ENCODE results near the gene FES.

FES gene

DNA sequence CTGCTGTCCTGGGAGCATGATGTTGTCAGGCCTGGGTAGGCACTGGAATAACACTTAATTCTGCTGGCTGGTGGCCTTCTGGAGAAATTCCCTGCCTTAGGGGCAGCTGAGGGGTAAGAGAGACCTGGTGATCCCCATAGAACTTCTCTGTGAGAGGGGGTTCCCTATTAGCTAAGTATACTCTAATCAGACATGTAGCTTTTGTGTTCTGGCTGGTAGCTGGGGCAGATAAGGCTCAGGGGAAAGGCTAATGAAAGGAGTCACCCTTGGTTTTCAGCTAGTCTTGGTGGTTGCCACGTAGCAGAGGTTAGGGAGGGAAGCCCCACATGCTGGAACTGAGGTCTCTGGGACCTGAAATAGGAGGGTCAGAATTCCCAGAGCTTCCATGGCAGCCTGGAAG is 49.0 kb downstream of the FES start:
- DNase-seq: no peak

DNA sequence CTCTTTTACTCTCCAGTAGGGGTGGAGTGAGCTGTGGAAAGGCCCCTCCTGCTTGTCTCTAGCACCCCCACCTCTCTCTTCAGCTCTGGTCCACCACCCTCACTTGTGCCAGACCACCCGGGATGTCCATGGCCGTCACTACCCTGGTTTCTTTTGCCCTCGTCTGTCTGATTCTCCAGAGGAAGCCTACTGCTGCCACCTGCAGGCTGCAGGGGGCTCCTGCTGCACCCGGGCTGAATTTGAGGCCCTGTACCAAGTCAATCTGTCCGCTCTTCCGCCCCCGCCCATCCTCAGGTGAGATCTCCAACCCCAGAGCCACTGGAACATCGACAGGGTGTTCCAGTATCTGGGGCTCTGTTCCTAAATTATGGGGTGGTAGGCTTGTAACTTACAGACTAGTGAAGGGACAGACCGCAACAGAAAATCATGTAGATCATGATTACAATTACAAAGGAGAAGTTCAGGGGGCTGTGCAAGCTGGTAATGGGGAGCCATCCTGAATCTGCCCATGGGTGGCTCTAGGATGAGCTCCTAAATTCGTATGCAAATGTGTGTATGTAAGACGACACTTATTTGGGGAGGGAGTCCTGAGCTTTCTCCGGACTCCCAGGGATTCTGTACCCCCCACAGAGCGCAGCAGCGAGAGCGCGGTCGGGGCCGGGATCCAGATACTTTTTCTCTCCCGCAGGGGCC is 50.1 kb downstream of the FES start:
- DNase-seq: peak; percentile 85

DNA sequence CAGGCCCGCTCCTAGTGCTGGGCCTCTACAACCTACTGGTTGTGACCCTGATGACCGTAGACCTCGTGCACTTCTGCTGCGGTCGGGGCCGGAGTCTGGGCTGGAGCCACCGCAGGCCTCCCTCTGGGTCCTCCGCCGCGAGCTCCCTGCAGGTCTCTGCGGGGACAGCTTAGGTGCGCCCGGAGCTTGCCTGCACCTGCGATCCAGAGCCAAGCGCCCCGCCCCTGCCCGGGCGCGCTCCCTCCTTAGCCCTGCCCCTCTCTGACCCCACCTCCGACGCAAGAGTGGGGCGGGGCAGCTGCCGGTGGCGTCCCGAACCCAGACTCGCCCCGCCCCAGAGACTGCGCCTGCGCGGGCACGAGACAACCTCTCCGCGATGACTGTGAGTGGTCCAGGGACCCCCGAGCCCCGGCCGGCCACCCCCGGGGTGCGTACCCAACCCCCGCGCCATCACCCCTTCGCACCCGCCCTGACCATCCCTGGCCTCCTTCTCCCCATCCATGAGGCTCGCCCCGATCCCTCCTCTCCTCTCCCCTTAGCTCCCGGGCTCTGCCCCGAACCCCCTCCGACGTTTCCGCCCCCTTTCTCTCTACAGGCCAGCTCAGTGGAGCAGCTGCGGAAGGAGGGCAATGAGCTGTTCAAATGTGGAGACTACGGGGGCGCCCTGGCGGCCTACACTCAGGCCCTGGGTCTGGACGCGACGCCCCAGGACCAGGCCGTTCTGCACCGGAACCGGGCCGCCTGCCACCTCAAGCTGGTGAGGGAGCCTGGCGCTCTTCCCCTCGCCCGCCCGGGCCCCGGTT is 50.8 kb downstream of the FES start, which contains the start of gene UNC45A:
UNC45A (plus strand) TSS at position 337 of the 803 bp plus-strand sequence; CDS start at position 377, 40 bp downstream.
- DNase-seq: peak; percentile 97

DNA sequence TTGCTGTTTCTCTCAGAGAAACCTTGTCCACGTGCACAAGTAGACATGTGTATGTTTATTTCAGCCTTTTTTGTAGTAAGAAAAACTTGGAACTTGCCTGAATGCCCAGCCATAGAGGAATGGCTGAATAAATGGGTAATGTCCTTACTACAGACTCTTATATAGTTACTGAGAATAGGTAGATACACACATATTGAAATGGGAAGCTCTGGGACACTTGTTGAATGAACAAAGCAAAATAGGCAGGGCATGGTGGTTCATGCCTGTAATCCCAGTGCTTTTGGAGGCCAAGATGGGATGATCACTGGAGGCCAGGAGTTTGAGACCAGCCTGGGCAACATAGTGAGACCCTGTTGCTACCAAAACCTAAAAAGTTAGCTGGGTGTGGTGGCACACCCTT is 52.5 kb downstream of the FES start:
- DNase-seq: no peak

DNA sequence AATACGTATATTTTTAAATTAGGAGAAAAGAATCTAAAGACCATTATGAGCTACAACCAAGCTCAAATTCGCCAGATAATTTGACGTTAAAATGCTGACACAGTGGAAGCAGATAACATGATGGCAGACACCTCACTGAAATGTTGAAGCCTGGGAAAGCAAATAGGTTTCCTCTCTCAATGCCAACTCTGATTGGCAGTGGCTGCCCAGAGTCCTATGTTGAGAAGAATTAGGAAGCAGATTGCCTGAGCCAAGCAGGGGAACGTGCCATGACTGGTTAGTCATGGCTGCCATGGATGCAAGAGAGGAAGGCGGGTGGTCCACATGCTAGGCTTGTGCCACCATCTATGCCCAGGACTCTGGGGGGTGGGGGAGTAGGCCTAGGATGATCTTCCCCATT is 54.0 kb downstream of the FES start:
- DNase-seq: no peak

DNA sequence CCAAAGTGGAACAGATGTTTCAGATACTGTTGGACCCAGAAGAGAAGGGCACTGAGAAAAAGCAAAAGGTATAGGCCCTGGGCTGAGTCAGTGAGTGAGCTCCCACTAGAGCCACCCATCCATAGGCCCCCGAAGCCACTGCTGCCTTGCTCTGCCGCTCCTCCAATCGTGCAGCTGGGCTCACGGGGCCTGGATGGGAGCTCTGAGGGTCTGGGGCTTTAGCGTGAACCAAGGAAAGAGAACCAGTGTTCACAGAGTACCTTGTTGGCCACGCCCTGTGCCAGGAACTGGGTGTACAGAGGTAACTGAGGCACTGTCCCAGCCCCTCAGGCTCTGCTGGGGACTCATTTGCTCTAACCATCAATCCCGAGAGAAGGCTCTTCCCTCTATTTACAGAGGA is 55.5 kb downstream of the FES start:
- no peak for DNase-seq

DNA sequence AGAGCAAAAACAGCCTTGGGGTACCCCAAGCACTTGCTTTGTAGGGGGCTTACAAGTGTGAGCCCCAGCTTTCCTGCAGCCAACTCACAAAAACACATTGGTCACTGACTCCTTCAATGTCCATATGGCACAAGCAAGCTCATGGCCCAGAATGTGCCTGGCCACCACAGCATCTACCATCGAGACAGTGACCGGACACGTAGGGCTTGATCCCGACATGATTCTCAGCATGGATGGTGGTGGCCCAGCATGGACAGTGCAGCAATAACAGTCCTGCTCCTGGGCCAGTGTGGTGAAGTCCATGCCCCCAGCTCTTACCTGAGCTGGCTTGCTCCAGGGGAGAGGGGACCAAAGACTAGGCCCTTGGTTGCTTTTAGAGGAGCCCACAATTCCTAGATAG is 56.7 kb downstream of the FES start:
- no peak for DNase-seq

DNA sequence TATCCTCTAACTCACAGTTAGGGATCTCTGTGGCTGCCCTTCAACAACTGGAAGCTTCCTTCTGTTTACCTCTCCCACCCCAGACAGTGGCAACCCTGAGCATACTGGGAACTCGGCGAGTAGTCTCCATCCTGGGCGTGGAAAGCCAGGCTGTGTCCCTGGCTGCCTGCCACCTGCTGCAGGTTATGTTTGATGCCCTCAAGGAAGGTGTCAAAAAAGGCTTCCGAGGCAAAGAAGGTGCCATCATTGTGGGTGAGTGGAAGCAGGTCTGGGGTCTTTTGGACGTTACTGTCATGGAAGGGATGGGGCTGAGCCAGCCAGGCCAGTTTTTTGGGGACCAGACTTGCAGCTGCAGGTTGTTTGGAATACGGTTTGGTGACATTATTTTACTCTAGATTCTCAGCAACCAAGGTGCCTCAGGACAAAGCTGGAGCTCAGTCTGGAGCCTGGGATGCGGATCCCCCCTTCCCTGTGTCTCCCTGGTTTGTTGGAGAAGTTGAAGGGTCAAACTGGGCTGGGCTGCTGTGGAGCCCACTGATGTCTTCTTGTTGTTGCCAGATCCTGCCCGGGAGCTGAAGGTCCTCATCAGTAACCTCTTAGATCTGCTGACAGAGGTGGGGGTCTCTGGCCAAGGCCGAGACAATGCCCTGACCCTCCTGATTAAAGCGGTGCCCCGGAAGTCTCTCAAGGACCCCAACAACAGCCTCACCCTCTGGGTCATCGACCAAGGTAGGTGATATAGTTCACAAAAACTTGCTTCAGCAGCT is 58.2 kb downstream of the FES start:
- DNase-seq: no peak

DNA sequence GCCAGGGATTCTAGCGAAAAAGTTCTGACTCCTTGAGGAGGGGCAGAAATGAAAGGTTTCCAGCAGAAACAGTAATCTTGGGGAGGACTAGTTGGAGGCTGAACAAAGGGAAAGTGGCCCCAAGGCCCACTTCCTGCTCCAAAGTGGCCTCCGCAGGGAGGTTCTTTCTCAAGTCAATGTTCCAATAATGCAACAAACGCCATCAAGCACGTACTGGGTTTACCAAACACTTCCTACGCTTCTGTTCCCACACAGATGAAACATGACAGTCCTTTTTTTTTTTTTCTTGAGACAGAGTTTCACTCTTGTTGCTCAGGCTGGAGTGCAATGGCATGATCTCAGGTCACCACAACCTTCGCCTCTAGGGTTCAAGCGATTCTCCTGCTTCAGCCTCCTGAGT is 60.8 kb downstream of the FES start:
- no peak for DNase-seq

Data from activated T-cell treated with anti-CD3 and anti-CD28 coated beads, Interleukin-2, amount 50 U/mL, for 1 hour (primary cell).